Measurements from ENCODE around the gene PHF19.
A peak's percentile ranks its signal among the peaks of the same experiment; 100 is the strongest.

The PHF19 gene

GRCh38 chr9:120913647-120914264, 36.8 kb upstream of the PHF19 start:
- DNase-seq (ENCODE audit: low read depth in 2 of 2), result no peak

- DNase-seq (ENCODE audit: low read depth in 2 of 2), result no peak
These were observed 36.1 kb upstream of the PHF19 start for GRCh38 chr9:120912958-120913646.

GRCh38 chr9:120911295-120911837, 34.4 kb upstream of the PHF19 start:
- DNase-seq (ENCODE audit: low read depth in 2 of 2), result no peak

GRCh38 chr9:120910643-120911042, 33.7 kb upstream of the PHF19 start:
- DNase-seq (ENCODE audit: low read depth in 2 of 2), result no peak

- peak in 1 of 2 donors; percentile 73 for DNase-seq (ENCODE audit: low read depth in 2 of 2)
These were observed 32.9 kb upstream of the PHF19 start for GRCh38 chr9:120909904-120910303.

GRCh38 chr9:120905315-120906164, 28.6 kb upstream of the PHF19 start:
- no peak for DNase-seq (ENCODE audit: low read depth in 2 of 2)

- DNase-seq (ENCODE audit: low read depth in 2 of 2), result no peak
These were observed 28.0 kb upstream of the PHF19 start for GRCh38 chr9:120904978-120905301.

- DNase-seq (ENCODE audit: low read depth in 2 of 2), result no peak
These were observed 27.3 kb upstream of the PHF19 start for GRCh38 chr9:120904061-120904977.

- no peak for DNase-seq (ENCODE audit: low read depth in 2 of 2)
These were observed 25.9 kb upstream of the PHF19 start for GRCh38 chr9:120902569-120903535.

- DNase-seq (ENCODE audit: low read depth in 2 of 2), result no peak
These were observed 25.0 kb upstream of the PHF19 start for GRCh38 chr9:120901755-120902568.

- no peak for DNase-seq (ENCODE audit: low read depth in 2 of 2)
These were observed 23.8 kb upstream of the PHF19 start for GRCh38 chr9:120900824-120901223.

GRCh38 chr9:120899490-120900068, 22.6 kb upstream of the PHF19 start:
- no peak for DNase-seq (ENCODE audit: low read depth in 2 of 2)

- no peak for DNase-seq (ENCODE audit: low read depth in 2 of 2)
These were observed 21.4 kb upstream of the PHF19 start for GRCh38 chr9:120898396-120898795.

- no peak for DNase-seq (ENCODE audit: low read depth in 2 of 2)
These were observed 19.0 kb upstream of the PHF19 start for GRCh38 chr9:120895951-120896350.

- DNase-seq (ENCODE audit: low read depth in 2 of 2), result no peak
These were observed 17.5 kb upstream of the PHF19 start for GRCh38 chr9:120894321-120895148.

GRCh38 chr9:120893611-120894307, 16.8 kb upstream of the PHF19 start:
- no peak for DNase-seq (ENCODE audit: low read depth in 2 of 2)

Data from activated CD8-positive, alpha-beta memory T cell treated with anti-CD3 and anti-CD28 coated beads for 4 hours (primary cell).